HepG2 (cell line): Measurements from ENCODE around the gene KDELR3. TPM values are rescaled to one million over a fixed set of nuclear protein-coding genes. Genes with fewer than 3 reads are reported as not detected.
A peak's percentile ranks its signal among the peaks of the same experiment; 100 is the strongest.

Experiments used
- ATAC-seq: fragments of 200-7000 bp; cut with Tn5 transposase; 3 replicates; pipeline ENCODE4 v1.9.1; 2020; ENCODE audit warnings: mild to moderate bottlenecking, moderate library complexity
- BruUV-seq: library from RNA; stranded (reverse); fragments of 400-500 nt; replicated peaks from 2 replicates; lab custom pipeline; 2021; lab: Mats Ljungman, UMichigan
- CTCF ChIA-PET: fragments of 300-600 bp; formaldehyde crosslinking; extraction: SDS; loops from one replicate; lab custom pipeline; 2021; ENCODE audit warnings: low total read pairs, inconsistent platforms, low intra/inter-chr PET ratio; lab: Yijun Ruan, JAX
- POLR2A ChIA-PET: fragments of 350-600 bp; sonication (Branson Sonifier 250); formaldehyde crosslinking; loops from one replicate; lab custom pipeline; 2020; ENCODE audit warnings: antibody characterized with exemption, inconsistent platforms; lab: Yijun Ruan, JAX
- DNase-seq: peaks from one replicate; pipeline ENCODE4 v3.0.0-alpha.2; 2015; ENCODE audit warnings: low spot score
- FAIRE-seq: peaks from 3 replicates; lab custom pipeline; 2011; peaks lifted over from hg19 to GRCh38; lab: Jason Lieb, UNC
- H2AFZ ChIP-seq: one replicate; pipeline ENCODE4 v1.6.1; 2011; ENCODE audit warnings: low read length, inconsistent platforms
- H3K27ac ChIP-seq: fragments of 300-600 bp; 3 replicates; pipeline ENCODE4 v1.8.0; 2011; ENCODE audit warnings: mixed run types, mild to moderate bottlenecking, mixed read lengths, low read length, inconsistent platforms; ENCODE audit not compliant: insufficient read depth; ENCODE audit errors: extremely low read length
- H3K27me3 ChIP-seq, 2 experiments: fragments of 200-600 bp in 1 of 2; 2 replicates in 1 of 2; 3 replicates in 1 of 2; pipeline versions ENCODE4 v1.6.0 to v1.8.0; 2011; ENCODE audit warnings: low read length in 2 of 2, mild to moderate bottlenecking in 2 of 2, moderate library complexity in 2 of 2, inconsistent platforms in 1 of 2; ENCODE audit not compliant: insufficient read depth in 2 of 2, control insufficient read depth in 1 of 2
- H3K36me3 ChIP-seq, 2 experiments: fragments of 200-600 bp in 1 of 2; replicated peaks in 1 of 2; 2 replicates in 1 of 2; 3 replicates in 1 of 2; pipeline versions ENCODE4 v1.5.1 to v1.8.0; 2011; ENCODE audit warnings: low read length in 2 of 2, inconsistent platforms in 1 of 2; ENCODE audit not compliant: insufficient read depth in 2 of 2, control insufficient read depth in 1 of 2
- H3K4me1 ChIP-seq: 2 replicates; pipeline ENCODE4 v1.5.1; 2012; ENCODE audit warnings: low read length, inconsistent platforms; ENCODE audit not compliant: insufficient read depth
- H3K4me2 ChIP-seq: 2 replicates; pipeline ENCODE4 v1.6.0; 2011; ENCODE audit warnings: low read depth, low read length, inconsistent platforms
- H3K4me3 ChIP-seq, 3 experiments: fragments of 200-600 bp in 1 of 3; sonication (generic), shearing (Covaris generic) in 1 of 3; replicated peaks in 1 of 3; 2 replicates each; pipeline ENCODE4 v1.5.1; 2011 to 2016; ENCODE audit warnings: low read length in 3 of 3, inconsistent platforms in 2 of 3, low read depth in 2 of 3, mild to moderate bottlenecking in 2 of 3, control low read depth in 1 of 3, mixed read lengths in 1 of 3; ENCODE audit not compliant: insufficient read depth in 1 of 3
- H3K79me2 ChIP-seq: one replicate; pipeline ENCODE4 v1.6.1; 2011; ENCODE audit warnings: low read length, inconsistent platforms; ENCODE audit not compliant: insufficient read depth
- H3K9ac ChIP-seq: 2 replicates; pipeline ENCODE4 v1.6.0; 2011; ENCODE audit warnings: mild to moderate bottlenecking, low read depth, low read length, inconsistent platforms; ENCODE audit not compliant: insufficient read depth
- H3K9me3 ChIP-seq: 2 replicates; pipeline ENCODE4 v1.5.1; 2012; ENCODE audit warnings: mild to moderate bottlenecking, low read length
- H4K20me1 ChIP-seq: 2 replicates; pipeline ENCODE4 v1.6.0; 2011; ENCODE audit warnings: inconsistent platforms, mild to moderate bottlenecking, low read length, moderate library complexity; ENCODE audit not compliant: insufficient read depth
- CBX2 ChIP-seq, 2 experiments: fragments of 200-600 bp in 1 of 2; sonication (generic); formaldehyde crosslinking in 1 of 2; IDR thresholded peaks; 2 replicates each; pipeline versions ENCODE4 v1.7.0 to v1.8.1; 2018 to 2022; ENCODE audit warnings: low read depth in 2 of 2, low read length in 1 of 2, mild to moderate bottlenecking in 1 of 2, missing genetic modification reagents in 1 of 2
- CC2D1A ChIP-seq: sonication (generic); formaldehyde crosslinking; IDR thresholded peaks from 2 replicates; pipeline ENCODE4 v1.8.1; 2023; ENCODE audit warnings: mild to moderate bottlenecking, missing genetic modification reagents
- ELF1 ChIP-seq: sonication (generic); formaldehyde crosslinking; IDR thresholded peaks from 2 replicates; pipeline ENCODE4 v1.4.0; 2020; ENCODE audit warnings: missing genetic modification reagents
- HNRNPK ChIP-seq: fragments of 200-400 bp; formaldehyde crosslinking; IDR thresholded peaks from 2 replicates; pipeline ENCODE4 v1.6.1; 2018; ENCODE audit warnings: low read length, low read depth, moderate library complexity, mild to moderate bottlenecking; ENCODE audit not compliant: poor library complexity, severe bottlenecking
- HNRNPL ChIP-seq: fragments of 200-400 bp; formaldehyde crosslinking; IDR thresholded peaks from 2 replicates; pipeline ENCODE4 v1.6.1; 2017; ENCODE audit warnings: mild to moderate bottlenecking, low read depth, low read length
- HOXA9 ChIP-seq: sonication (generic); formaldehyde crosslinking; IDR thresholded peaks from 2 replicates; pipeline ENCODE4 v1.8.1; 2022; ENCODE audit warnings: missing genetic modification reagents, mild to moderate bottlenecking, moderate library complexity, borderline replicate concordance
- YEATS4 ChIP-seq: sonication (generic); formaldehyde crosslinking; IDR thresholded peaks from 2 replicates; pipeline ENCODE4 v1.4.0; 2020; ENCODE audit warnings: missing genetic modification reagents, borderline replicate concordance
- ZFX ChIP-seq: sonication (generic); formaldehyde crosslinking; IDR thresholded peaks from 2 replicates; pipeline ENCODE4 v1.4.0; 2020; ENCODE audit warnings: mild to moderate bottlenecking, low read depth, missing genetic modification reagents, moderate library complexity
- ZKSCAN1 ChIP-seq: fragments of 150-350 bp; IDR thresholded peaks from 2 replicates; pipeline ENCODE4 v1.6.1; 2014; ENCODE audit warnings: low read length
- ZNF850 ChIP-seq: sonication (generic); formaldehyde crosslinking; conservative IDR thresholded peaks from 2 replicates; pipeline ENCODE4 v1.9.0; 2021; ENCODE audit warnings: mild to moderate bottlenecking, missing genetic modification reagents
- ZSCAN30 ChIP-seq: sonication (generic); formaldehyde crosslinking; IDR thresholded peaks from 2 replicates; pipeline ENCODE4 v1.5.0; 2020; ENCODE audit warnings: mild to moderate bottlenecking, missing genetic modification reagents
- WGBS: methylation state at CpG from one replicate; pipeline ENCODE4 v1.1.6; 2017; ENCODE audit warnings: low lambda C conversion rate; 5-methylcytosine and 5-hydroxymethylcytosine counted together
- in situ Hi-C: cut with HindIII; loops from 2 replicates; pipeline ENCODE4 v1.10.0; 2017; ENCODE audit warnings: low pct_unique_long_range_greater_than_20kb; ENCODE audit not compliant: extremely low pct_ligation_motif_present
- intact Hi-C: fragments of 100-400 bp; cut with micrococcal nuclease; formaldehyde crosslinking; loops from one replicate; pipeline ENCODE4 v1.10.0; 2022; ENCODE audit not compliant: unreplicated experiment
- polyA plus RNA-seq, 8 experiments: library from polyadenylated mRNA; depleted of rRNA in 3 of 8; stranded (reverse) in 7 of 8; unstranded in 1 of 8; fragments of >200 nt; fragmentation: Illumina TruSeq in 4 of 8; extraction: Trizol in 4 of 8; gene quantifications; 2 replicates each; pipeline versions ENCODE4 v1.2.1 to v1.2.3, GENCODE V29; 2011 to 2016; ENCODE audit warnings: low read depth in 4 of 8, missing spikeins in 1 of 8, mixed read lengths in 1 of 8; ENCODE audit not compliant: insufficient read depth in 1 of 8
- total RNA-seq, 5 experiments: library from RNA; depleted of rRNA; stranded (reverse); fragments of >200 nt; fragmentation: Illumina TruSeq; extraction: Trizol; gene quantifications; 2 replicates each; pipeline ENCODE4 v1.2.3, GENCODE V29; 2016; ENCODE audit warnings: low read depth in 1 of 5
- TF ChIP-seq, protein P1 (sequence below): sonication (generic); formaldehyde crosslinking; IDR thresholded peaks from 2 replicates; pipeline ENCODE4 v1.5.0; 2020; ENCODE audit warnings: mild to moderate bottlenecking, missing genetic modification reagents, borderline replicate concordance
- TF ChIP-seq, protein P2 (sequence below): sonication (generic); formaldehyde crosslinking; IDR thresholded peaks from 2 replicates; pipeline ENCODE4 v1.5.1; 2020; ENCODE audit warnings: missing genetic modification reagents, mild to moderate bottlenecking, borderline replicate concordance
- TF ChIP-seq, protein P3 (sequence below): sonication (generic); formaldehyde crosslinking; IDR thresholded peaks from 2 replicates; pipeline ENCODE4 v1.4.0; 2020; ENCODE audit warnings: missing genetic modification reagents

Gene KDELR3
- total and polyA plus RNA-seq, 2 of the 13 experiments (the other 11 are each of a cell fraction or from before 2014, with no cell fraction given) = 24.2 to 65.7 TPM

DNA sequence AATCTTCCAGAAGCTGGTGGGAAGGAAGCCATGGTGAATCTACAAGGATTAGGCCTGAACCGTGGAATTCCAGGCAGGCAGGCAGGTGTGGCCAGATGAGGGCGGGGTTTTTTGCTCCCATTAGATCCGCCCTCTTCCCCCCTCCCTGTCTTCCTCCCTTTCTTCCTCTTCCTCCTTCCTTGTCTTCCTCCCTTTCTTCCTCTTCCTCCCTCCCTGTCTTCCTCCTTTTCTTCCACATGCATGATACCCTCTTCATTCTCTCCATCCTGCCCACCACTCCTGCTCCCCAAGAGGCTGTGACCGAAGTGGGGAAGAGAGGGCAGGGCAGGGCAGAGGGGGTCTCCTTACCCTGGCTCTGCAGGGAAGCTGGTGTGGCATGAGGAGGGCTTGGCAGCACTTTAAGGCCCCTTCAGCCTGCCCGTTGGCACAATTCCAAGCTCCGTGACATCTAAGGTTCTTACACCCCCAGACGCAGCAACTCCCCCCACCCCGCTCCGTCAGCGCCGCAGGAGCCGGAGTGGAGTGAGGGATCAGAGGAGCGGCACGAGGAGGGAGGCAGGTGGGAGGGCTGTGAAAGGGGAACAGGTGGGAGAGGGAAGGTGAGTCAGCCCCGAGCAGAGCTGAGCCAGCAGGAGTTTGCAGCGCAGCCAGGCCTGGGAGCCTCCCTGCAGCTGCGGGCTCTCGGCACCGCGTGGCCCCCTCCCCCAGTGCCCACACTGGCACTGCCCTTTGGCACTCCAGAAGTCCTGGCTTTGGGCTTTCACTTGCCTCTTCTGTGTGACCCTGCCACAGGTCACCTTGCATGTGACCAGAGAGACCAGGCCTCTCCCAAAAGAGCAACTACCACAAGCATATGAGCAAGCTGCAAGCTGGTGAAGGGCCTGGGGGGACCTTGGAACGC lies 45.0 kb upstream of the KDELR3 start:
- POLR2A ChIA-PET = no interaction called here
- DNase-seq (no peak), FAIRE-seq (no peak), ATAC-seq (peak; percentile 56)
- peak overlapping the region; percentile 35 to 69 (median 38); a peak in 5 of 6 replicates for H3K4me3 ChIP-seq
- BruUV-seq = no TSS peak
- 7% methylated on average over 15 of the region's 21 CpGs for WGBS
- peaks cover 52% of the 10 kb centered on the region for H3K4me1 ChIP-seq
- no peaks in the 10 kb centered on the region for H3K79me2 ChIP-seq
- peaks cover 0 to 11% of the 10 kb centered on the region in 2 experiments; a peak in 2 of 5 replicates for H3K27me3 ChIP-seq
- no peaks in the 10 kb centered on the region for H3K36me3 ChIP-seq
- no peak overlapping the region for H2AFZ ChIP-seq
- intact Hi-C loops = no loop called here
- H4K20me1 ChIP-seq = no peaks in the 10 kb centered on the region
- H3K27ac ChIP-seq = no peak overlapping the region
- CTCF ChIA-PET = no interaction called here
- in situ Hi-C loops = no loop called here
- peak overlapping the region; percentile 86 for H3K4me2 ChIP-seq
- H3K9ac ChIP-seq = 0 out of 2 replicates have a peak overlapping the region, but pooled peaks have one; percentile 7
- no peaks in the 10 kb centered on the region for H3K9me3 ChIP-seq
- TF ChIP-seq ZSCAN30 (no peak), ZFX (CRISPR knock-in tag) (peak; percentile 51; the same call in 1 of the 2 replicates), ELF1 (CRISPR knock-in tag) (no peak), YEATS4 (CRISPR knock-in tag) (0 out of 2 replicates have a peak, but pooled peaks have one; percentile 14), HNRNPL (peak; percentile 94), CBX2 (IDR thresholded peaks at IDR 0.05; ENCODE audit: low read depth, low read length) (no peak), CBX2 (CRISPR knock-in tag; IDR thresholded peaks at IDR 0.05; ENCODE audit: low read depth) (no peak), ZNF850 (CRISPR knock-in tag) (no peak), HOXA9 (no peak), ZKSCAN1 (no peak), CC2D1A (no peak), HNRNPK (peak; percentile 33)
- TF ChIP-seq, protein P1, sequence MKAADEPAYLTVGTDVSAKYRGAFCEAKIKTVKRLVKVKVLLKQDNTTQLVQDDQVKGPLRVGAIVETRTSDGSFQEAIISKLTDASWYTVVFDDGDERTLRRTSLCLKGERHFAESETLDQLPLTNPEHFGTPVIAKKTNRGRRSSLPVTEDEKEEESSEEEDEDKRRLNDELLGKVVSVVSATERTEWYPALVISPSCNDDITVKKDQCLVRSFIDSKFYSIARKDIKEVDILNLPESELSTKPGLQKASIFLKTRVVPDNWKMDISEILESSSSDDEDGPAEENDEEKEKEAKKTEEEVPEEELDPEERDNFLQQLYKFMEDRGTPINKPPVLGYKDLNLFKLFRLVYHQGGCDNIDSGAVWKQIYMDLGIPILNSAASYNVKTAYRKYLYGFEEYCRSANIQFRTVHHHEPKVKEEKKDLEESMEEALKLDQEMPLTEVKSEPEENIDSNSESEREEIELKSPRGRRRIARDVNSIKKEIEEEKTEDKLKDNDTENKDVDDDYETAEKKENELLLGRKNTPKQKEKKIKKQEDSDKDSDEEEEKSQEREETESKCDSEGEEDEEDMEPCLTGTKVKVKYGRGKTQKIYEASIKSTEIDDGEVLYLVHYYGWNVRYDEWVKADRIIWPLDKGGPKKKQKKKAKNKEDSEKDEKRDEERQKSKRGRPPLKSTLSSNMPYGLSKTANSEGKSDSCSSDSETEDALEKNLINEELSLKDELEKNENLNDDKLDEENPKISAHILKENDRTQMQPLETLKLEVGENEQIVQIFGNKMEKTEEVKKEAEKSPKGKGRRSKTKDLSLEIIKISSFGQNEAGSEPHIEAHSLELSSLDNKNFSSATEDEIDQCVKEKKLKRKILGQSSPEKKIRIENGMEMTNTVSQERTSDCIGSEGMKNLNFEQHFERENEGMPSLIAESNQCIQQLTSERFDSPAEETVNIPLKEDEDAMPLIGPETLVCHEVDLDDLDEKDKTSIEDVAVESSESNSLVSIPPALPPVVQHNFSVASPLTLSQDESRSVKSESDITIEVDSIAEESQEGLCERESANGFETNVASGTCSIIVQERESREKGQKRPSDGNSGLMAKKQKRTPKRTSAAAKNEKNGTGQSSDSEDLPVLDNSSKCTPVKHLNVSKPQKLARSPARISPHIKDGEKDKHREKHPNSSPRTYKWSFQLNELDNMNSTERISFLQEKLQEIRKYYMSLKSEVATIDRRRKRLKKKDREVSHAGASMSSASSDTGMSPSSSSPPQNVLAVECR (CRISPR knock-in tag) = peak; percentile 45; the same call in 1 of the 2 replicates
- TF ChIP-seq, protein P2, sequence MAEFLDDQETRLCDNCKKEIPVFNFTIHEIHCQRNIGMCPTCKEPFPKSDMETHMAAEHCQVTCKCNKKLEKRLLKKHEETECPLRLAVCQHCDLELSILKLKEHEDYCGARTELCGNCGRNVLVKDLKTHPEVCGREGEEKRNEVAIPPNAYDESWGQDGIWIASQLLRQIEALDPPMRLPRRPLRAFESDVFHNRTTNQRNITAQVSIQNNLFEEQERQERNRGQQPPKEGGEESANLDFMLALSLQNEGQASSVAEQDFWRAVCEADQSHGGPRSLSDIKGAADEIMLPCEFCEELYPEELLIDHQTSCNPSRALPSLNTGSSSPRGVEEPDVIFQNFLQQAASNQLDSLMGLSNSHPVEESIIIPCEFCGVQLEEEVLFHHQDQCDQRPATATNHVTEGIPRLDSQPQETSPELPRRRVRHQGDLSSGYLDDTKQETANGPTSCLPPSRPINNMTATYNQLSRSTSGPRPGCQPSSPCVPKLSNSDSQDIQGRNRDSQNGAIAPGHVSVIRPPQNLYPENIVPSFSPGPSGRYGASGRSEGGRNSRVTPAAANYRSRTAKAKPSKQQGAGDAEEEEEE (CRISPR knock-in tag) = no peak
- TF ChIP-seq, protein P3, sequence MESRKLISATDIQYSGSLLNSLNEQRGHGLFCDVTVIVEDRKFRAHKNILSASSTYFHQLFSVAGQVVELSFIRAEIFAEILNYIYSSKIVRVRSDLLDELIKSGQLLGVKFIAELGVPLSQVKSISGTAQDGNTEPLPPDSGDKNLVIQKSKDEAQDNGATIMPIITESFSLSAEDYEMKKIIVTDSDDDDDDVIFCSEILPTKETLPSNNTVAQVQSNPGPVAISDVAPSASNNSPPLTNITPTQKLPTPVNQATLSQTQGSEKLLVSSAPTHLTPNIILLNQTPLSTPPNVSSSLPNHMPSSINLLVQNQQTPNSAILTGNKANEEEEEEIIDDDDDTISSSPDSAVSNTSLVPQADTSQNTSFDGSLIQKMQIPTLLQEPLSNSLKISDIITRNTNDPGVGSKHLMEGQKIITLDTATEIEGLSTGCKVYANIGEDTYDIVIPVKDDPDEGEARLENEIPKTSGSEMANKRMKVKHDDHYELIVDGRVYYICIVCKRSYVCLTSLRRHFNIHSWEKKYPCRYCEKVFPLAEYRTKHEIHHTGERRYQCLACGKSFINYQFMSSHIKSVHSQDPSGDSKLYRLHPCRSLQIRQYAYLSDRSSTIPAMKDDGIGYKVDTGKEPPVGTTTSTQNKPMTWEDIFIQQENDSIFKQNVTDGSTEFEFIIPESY = no peak
